Stimulated activated naive CD4-positive, alpha-beta T cell (primary cell): ENCODE data around the gene NAP1L5.

Experiments used
- DNase-seq, 6 experiments: peaks; one replicate each; lab custom pipeline; 2025; lab: John Stamatoyannopoulos, UW

Gene NAP1L5

GRCh38 chr4:88660446-88661294 is 37.0 kb downstream of the NAP1L5 start:
- no peak for DNase-seq

DNA sequence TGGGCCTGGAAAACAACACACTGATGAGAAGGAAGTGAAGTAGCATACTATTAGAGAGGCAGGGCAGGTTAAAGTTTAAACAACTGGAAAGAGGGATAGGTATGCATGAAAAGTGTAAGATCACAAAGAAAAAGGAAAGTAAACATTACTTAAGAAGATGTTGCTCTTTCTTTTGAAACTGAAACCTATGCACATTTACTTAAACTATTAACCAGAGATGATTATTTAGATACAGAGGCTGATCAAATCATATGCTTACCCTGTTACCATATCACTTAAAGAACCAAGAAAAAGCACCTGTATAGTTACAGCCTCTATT is 37.8 kb downstream of the NAP1L5 start:
- no peak for DNase-seq

- peak in 5 of 6 experiments; percentile 7 to 45 (median 25) for DNase-seq
Observed at GRCh38 chr4:88659055-88659889, 38.4 kb downstream of the NAP1L5 start.

- DNase-seq, result no peak
Observed at GRCh38 chr4:88655226-88655625, 42.4 kb downstream of the NAP1L5 start.

GRCh38 chr4:88653371-88653946 is 44.2 kb downstream of the NAP1L5 start:
- no peak for DNase-seq

- no peak for DNase-seq
Observed at GRCh38 chr4:88649716-88650115, 47.9 kb downstream of the NAP1L5 start.

GRCh38 chr4:88646528-88647280 is 50.9 kb downstream of the NAP1L5 start:
- DNase-seq, result no peak

DNA sequence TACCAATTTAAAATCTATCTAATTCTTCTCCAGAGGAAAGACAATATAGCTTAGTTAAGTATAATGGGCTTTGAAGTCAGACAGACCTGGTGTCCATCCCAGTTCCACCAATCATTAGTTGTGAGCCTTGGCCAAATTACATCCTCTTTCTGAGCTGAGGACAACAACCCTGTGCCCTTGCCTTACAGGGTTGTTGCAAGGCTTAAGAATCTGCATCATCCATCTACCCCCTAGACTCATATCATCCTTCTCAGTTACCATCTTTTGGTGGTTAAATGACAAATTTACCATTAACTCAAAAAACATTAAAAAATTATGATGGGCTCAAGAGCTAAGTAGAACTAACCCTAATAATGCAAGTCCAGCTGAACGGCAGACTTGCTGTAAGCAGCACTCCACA is 51.6 kb downstream of the NAP1L5 start:
- DNase-seq, result no peak
